GM23338 (cell line): ENCODE data around the gene CCDC92. TPM values are rescaled to one million over a fixed set of nuclear protein-coding genes. Genes with fewer than 3 reads are reported as not detected.

ENCODE experiments used
- ATAC-seq: fragments of 200-7000 bp; cut with Tn5 transposase; 3 replicates; pipeline ENCODE4 v1.9.1; 2020
- DNase-seq: peaks from one replicate; pipeline ENCODE4 v3.0.0-alpha.2; 2015; ENCODE audit warnings: low spot score
- H2AFZ ChIP-seq: fragments of 200-600 bp; sonication (generic); 2 replicates; pipeline ENCODE4 v1.8.0; 2016; ENCODE audit warnings: antibody characterized with exemption, mild to moderate bottlenecking, moderate library complexity
- H3F3A ChIP-seq: fragments of 200-600 bp; sonication (generic); replicated peaks from 2 replicates; pipeline ENCODE4 v1.8.0; 2017; ENCODE audit warnings: antibody characterized with exemption, mixed run types, low read depth
- H3K27ac ChIP-seq: fragments of 200-600 bp; sonication (generic); 2 replicates; pipeline ENCODE4 v1.6.1; 2016; ENCODE audit warnings: low read depth
- H3K27me3 ChIP-seq: fragments of 200-600 bp; sonication (generic); 2 replicates; pipeline ENCODE4 v1.8.0; 2016; ENCODE audit warnings: mild to moderate bottlenecking, mixed run types, moderate library complexity; ENCODE audit not compliant: insufficient read depth
- H3K36me3 ChIP-seq: fragments of 200-600 bp; sonication (generic); 2 replicates; pipeline ENCODE4 v1.8.0; 2016; ENCODE audit warnings: mild to moderate bottlenecking; ENCODE audit not compliant: insufficient read depth
- H3K4me1 ChIP-seq: fragments of 200-600 bp; sonication (generic); 2 replicates; pipeline ENCODE4 v1.8.0; 2016; ENCODE audit warnings: mild to moderate bottlenecking, moderate library complexity; ENCODE audit not compliant: insufficient read depth
- H3K4me2 ChIP-seq: fragments of 200-600 bp; sonication (generic); 2 replicates; pipeline ENCODE4 v1.7.1; 2017; ENCODE audit warnings: mixed run types
- H3K4me3 ChIP-seq: fragments of 200-600 bp; sonication (generic); 2 replicates; pipeline ENCODE4 v1.6.1; 2016; ENCODE audit warnings: mixed run types
- H3K79me2 ChIP-seq: fragments of 200-600 bp; sonication (generic); replicated peaks from 2 replicates; pipeline ENCODE4 v1.8.0; 2017; ENCODE audit warnings: mild to moderate bottlenecking; ENCODE audit not compliant: insufficient read depth
- H3K9me2 ChIP-seq: fragments of 200-600 bp; sonication (generic); 2 replicates; pipeline ENCODE4 v1.8.0; 2017; ENCODE audit not compliant: insufficient read depth
- H4K20me1 ChIP-seq: fragments of 200-600 bp; sonication (generic); replicated peaks from 2 replicates; pipeline ENCODE4 v1.8.0; 2017; ENCODE audit warnings: mild to moderate bottlenecking; ENCODE audit not compliant: insufficient read depth
- H3K27ac Mint-ChIP-seq: 2 replicates; pipeline ENCODE4 v1.8.0; 2020; ENCODE audit warnings: inconsistent platforms, mild to moderate bottlenecking, moderate library complexity, mixed read lengths
- H3K27me3 Mint-ChIP-seq: 3 replicates; pipeline ENCODE4 v1.8.0; 2022; ENCODE audit warnings: low read depth, mild to moderate bottlenecking, moderate library complexity, mixed read lengths, inconsistent platforms; ENCODE audit not compliant: insufficient read depth, poor library complexity
- H3K36me3 Mint-ChIP-seq: 3 replicates; pipeline ENCODE4 v1.8.0; 2021; ENCODE audit warnings: low read depth, mild to moderate bottlenecking, inconsistent platforms, moderate library complexity, mixed read lengths
- H3K4me1 Mint-ChIP-seq: 3 replicates; pipeline ENCODE4 v1.8.0; 2020; ENCODE audit warnings: mild to moderate bottlenecking, inconsistent platforms, mixed read lengths
- H3K4me3 Mint-ChIP-seq: 3 replicates; pipeline ENCODE4 v1.8.0; 2021; ENCODE audit warnings: moderate library complexity, mild to moderate bottlenecking, inconsistent platforms, mixed read lengths
- H3K9me3 Mint-ChIP-seq: 3 replicates; pipeline ENCODE4 v1.8.0; 2020; ENCODE audit warnings: moderate library complexity, mild to moderate bottlenecking, inconsistent platforms, mixed read lengths
- CREB1 ChIP-seq: fragments of 250-450 bp; sonication (Bioruptor Pico); IDR thresholded peaks from 2 replicates; pipeline ENCODE4 v1.5.0; 2020; ENCODE audit warnings: low read depth, mild to moderate bottlenecking, moderate library complexity
- CTCF ChIP-seq, 2 experiments: fragments of 200-600 bp in 1 of 2; sonication (generic) in 1 of 2; conservative IDR thresholded peaks; 2 replicates each; pipeline versions ENCODE4 v1.5.1 to v1.6.1; 2016 to 2017; ENCODE audit warnings: antibody characterized with exemption in 2 of 2, low read depth in 2 of 2, mild to moderate bottlenecking in 2 of 2, moderate library complexity in 1 of 2
- EZH2 ChIP-seq: fragments of 200-600 bp; sonication (generic); IDR thresholded peaks from one replicate; pipeline ENCODE4 v1.8.0; 2017; ENCODE audit warnings: antibody characterized with exemption, mild to moderate bottlenecking, low read depth; ENCODE audit not compliant: unreplicated experiment
- EZH2phosphoT487 ChIP-seq: fragments of 200-600 bp; sonication (generic); IDR thresholded peaks from one replicate; pipeline ENCODE4 v1.8.1; 2018; ENCODE audit warnings: antibody characterized with exemption; ENCODE audit not compliant: unreplicated experiment
- JUNB ChIP-seq: IDR thresholded peaks from one replicate; pipeline ENCODE4 v1.6.1; 2016; ENCODE audit warnings: antibody characterized with exemption; ENCODE audit not compliant: unreplicated experiment
- NANOG ChIP-seq: IDR thresholded peaks from 2 replicates; pipeline ENCODE4 v1.6.1; 2016; ENCODE audit warnings: antibody characterized with exemption, borderline replicate concordance
- POLR2AphosphoS5 ChIP-seq: IDR thresholded peaks from 2 replicates; pipeline ENCODE4 v1.6.1; 2016; ENCODE audit warnings: antibody characterized with exemption, low read depth
- REST ChIP-seq: IDR thresholded peaks from one replicate; pipeline ENCODE4 v1.6.1; 2018; ENCODE audit warnings: antibody characterized with exemption; ENCODE audit not compliant: unreplicated experiment
- STAT1 ChIP-seq: IDR thresholded peaks from one replicate; pipeline ENCODE4 v1.6.1; 2016; ENCODE audit warnings: antibody characterized with exemption; ENCODE audit not compliant: unreplicated experiment
- ZNF114 ChIP-seq: fragments of 250-450 bp; sonication (Bioruptor Pico); IDR thresholded peaks from 2 replicates; pipeline ENCODE4 v1.5.0; 2020; ENCODE audit warnings: mild to moderate bottlenecking, moderate library complexity
- ZNF331 ChIP-seq: fragments of 250-450 bp; sonication (Bioruptor Pico); IDR thresholded peaks from 2 replicates; pipeline ENCODE4 v1.5.0; 2020; ENCODE audit warnings: low read depth, mild to moderate bottlenecking, moderate library complexity
- polyA plus RNA-seq: library from polyadenylated mRNA; unstranded; fragments of >200 nt; fragmentation: Nextera tagmentation; extraction: Ambion mirVana; gene quantifications from 2 replicates; pipeline ENCODE4 v1.2.1, GENCODE V29; 2016
- total RNA-seq: library from RNA; depleted of rRNA; stranded (reverse); fragments of >200 nt; shearing (Covaris generic); gene quantifications from 2 replicates; pipeline ENCODE4 v1.2.3, GENCODE V29; 2014
- TF ChIP-seq, protein P1 (sequence below): IDR thresholded peaks from 2 replicates; pipeline ENCODE4 v1.6.1; 2016; ENCODE audit warnings: antibody characterized with exemption

The CCDC92 gene
- total and polyA plus RNA-seq, 2 experiments from 2014 or later, result 0.08 to 0.31 TPM

GRCh38 chr12:123939716-123940626 lies 32.7 kb downstream of the CCDC92 start (continued):
- TF ChIP-seq STAT1, result no peak
- no peak for TF ChIP-seq EZH2phosphoT487
- TF ChIP-seq ZNF331, result no peak
- TF ChIP-seq NANOG, result no peak
- TF ChIP-seq REST, result no peak
- no peak for TF ChIP-seq POLR2AphosphoS5
- no peak for TF ChIP-seq JUNB
- TF ChIP-seq CREB1 (CRISPR knock-in tag), result no peak
- no peak for TF ChIP-seq ZNF114 (CRISPR knock-in tag)
- no peak for TF ChIP-seq CTCF (conservative IDR thresholded peaks at IDR 0.05; ENCODE audit: low read depth in 2 of 2)

- Histone ChIP-seq H3K4me3 (no peak overlapping the region), H4K20me1 (no peaks in the 10 kb centered on the region), H3K4me2 (no peak overlapping the region), H3K36me3 (no peaks in the 10 kb centered on the region; the same call in 1 of the 2 replicates), H2AFZ (no peak overlapping the region), H3K27ac (no peak overlapping the region), H3K9me2 (no peaks in the 10 kb centered on the region), H3K4me1 (no peaks in the 10 kb centered on the region), H3K27me3 (no peaks in the 10 kb centered on the region), H3F3A (no peaks in the 10 kb centered on the region), H3K79me2 (no peaks in the 10 kb centered on the region)
- no peak for TF ChIP-seq EZH2phosphoT487
- TF ChIP-seq, protein P1, sequence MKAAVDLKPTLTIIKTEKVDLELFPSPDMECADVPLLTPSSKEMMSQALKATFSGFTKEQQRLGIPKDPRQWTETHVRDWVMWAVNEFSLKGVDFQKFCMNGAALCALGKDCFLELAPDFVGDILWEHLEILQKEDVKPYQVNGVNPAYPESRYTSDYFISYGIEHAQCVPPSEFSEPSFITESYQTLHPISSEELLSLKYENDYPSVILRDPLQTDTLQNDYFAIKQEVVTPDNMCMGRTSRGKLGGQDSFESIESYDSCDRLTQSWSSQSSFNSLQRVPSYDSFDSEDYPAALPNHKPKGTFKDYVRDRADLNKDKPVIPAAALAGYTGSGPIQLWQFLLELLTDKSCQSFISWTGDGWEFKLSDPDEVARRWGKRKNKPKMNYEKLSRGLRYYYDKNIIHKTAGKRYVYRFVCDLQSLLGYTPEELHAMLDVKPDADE, result no peak
- no peak for TF ChIP-seq ZNF331
- TF ChIP-seq POLR2AphosphoS5, result no peak
- TF ChIP-seq CTCF (conservative IDR thresholded peaks at IDR 0.05; ENCODE audit: low read depth in 2 of 2), result peak; percentile 69 to 86
- TF ChIP-seq EZH2, result no peak
- TF ChIP-seq JUNB, result no peak
- Mint-ChIP-seq H3K9me3 (peaks cover 14% of the 10 kb centered on the region), H3K4me3 (no peak overlapping the region), H3K27ac (no peak overlapping the region), H3K4me1 (peaks cover 3% of the 10 kb centered on the region), H3K27me3 (peaks cover 12% of the 10 kb centered on the region), H3K36me3 (peaks cover 2% of the 10 kb centered on the region; the same call in 1 of the 3 replicates)
- DNase-seq (peak; percentile 70), ATAC-seq (peak; percentile 87)
Observed at GRCh38 chr12:123938679-123939480, 33.8 kb downstream of the CCDC92 start.
